ENCODE results near the gene RRM2.
A peak's percentile ranks its signal among the peaks of the same experiment; 100 is the strongest.
"Not testable (repeated sequence)": the region's sequence is repeated elsewhere in the genome, so short reads cannot be mapped to it uniquely, and the experiment has no call there.

RRM2 gene

GRCh38 chr2:10089565-10090190, 32.9 kb upstream of the RRM2 start:
- TF ChIP-seq CTCF (IDR thresholded peaks at IDR 0.05; ENCODE audit: control insufficient read depth, insufficient read depth, low read depth, low read length, missing control alignments) = no peak
- no peak for DNase-seq (ENCODE audit: low read depth)
- H3K4me3 ChIP-seq (ENCODE audit: control insufficient read depth, low read depth, low read length) = no peak overlapping the region

DNA sequence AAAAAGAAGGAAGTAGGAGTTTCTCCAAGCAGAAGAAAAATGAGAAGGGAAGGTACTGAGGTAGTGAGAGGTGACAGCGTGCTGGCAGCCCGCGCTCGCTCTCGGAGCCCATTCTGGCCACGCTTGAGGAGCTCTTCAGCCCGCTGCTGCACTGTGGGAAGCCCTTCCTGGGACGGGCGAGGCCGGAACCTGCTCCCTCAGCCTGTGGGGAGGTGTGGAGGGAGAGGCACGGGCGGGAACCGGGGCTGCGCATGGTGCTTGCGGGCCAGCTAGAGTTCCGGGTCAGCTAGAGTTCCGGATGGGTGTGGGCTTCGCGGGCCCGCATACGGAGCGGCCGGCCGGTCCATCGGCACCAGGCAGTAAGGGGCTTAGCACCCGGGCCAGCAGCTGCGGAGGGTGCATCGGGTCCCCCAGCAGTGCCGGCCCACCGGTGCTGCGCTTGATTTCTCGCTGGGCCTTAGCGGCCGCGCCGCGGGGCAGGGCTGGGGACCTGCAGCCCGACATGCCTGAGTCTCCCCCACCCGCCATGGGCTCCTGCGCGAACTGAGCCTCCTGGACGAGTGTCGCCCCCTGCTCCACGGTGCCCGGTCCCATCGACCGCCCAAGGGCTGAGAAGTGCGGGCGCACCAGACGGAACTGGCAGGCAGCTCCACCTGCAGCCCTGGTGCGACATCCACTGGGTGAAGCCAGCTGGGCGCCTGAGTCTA, 31.2 kb upstream of the RRM2 start:
- H3K4me3 ChIP-seq (ENCODE audit: control insufficient read depth, low read depth, low read length) = no peak overlapping the region
- no peak for DNase-seq (ENCODE audit: low read depth)
- TF ChIP-seq CTCF (IDR thresholded peaks at IDR 0.05; ENCODE audit: control insufficient read depth, insufficient read depth, low read depth, low read length, missing control alignments) = no peak

DNA sequence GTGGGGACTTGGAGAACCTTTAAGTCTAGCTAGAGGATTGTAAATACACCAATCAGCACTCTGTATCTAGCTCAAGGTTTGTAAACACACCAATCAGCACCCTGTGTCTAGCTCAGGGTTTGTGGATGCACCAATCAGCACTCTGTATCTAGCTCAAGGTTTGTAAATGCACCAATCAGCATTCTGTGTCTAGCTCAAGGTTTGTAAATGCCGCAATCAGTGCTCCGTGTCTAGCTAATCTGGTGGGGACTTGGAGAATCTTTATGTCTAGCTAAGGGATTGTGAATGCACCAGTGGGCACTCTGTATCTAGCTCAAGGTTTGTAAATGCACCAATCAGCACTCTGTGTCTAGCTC, 30.7 kb upstream of the RRM2 start:
- not testable (repeated sequence) for H3K4me3 ChIP-seq (ENCODE audit: control insufficient read depth, low read depth, low read length)

DNA sequence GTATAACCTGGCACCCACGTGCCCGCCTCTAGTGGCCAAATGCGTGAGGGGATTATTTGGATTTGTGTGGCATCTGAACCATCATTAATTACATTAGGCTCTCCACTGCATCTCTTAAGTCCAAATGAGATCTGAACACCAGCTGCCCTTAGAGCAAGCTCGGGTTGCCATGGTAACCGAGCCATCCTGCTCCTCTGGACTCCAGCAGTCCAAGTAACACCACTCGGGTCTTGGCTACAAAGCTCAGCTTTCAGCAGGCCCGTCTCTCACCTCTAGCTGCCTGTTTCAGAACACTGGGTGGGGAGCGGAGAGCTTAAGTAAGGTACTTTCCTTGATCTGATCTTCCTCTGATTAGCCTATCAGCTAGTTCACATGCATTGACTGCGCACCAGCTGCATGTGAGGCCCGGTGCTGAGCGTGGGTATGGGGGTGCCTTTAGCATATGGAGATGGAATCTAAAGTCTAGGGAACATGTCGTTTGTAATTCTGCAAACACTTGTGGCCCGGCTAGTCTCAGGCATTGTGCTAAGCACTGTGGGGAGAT, 28.2 kb upstream of the RRM2 start:
- no peak overlapping the region for H3K4me3 ChIP-seq (ENCODE audit: control insufficient read depth, low read depth, low read length)
- TF ChIP-seq CTCF (IDR thresholded peaks at IDR 0.05; ENCODE audit: control insufficient read depth, insufficient read depth, low read depth, low read length, missing control alignments) = no peak
- no peak for DNase-seq (ENCODE audit: low read depth)

More for the DNA sequence above, 30.7 kb upstream of the RRM2 start:
- not testable (repeated sequence) for DNase-seq (ENCODE audit: low read depth)

- H3K4me3 ChIP-seq (ENCODE audit: control insufficient read depth, low read depth, low read length) = no peak overlapping the region
- TF ChIP-seq CTCF (IDR thresholded peaks at IDR 0.05; ENCODE audit: control insufficient read depth, insufficient read depth, low read depth, low read length, missing control alignments) = no peak
- DNase-seq (ENCODE audit: low read depth) = no peak
Observed at GRCh38 chr2:10095175-10095574, 27.4 kb upstream of the RRM2 start.

GRCh38 chr2:10096641-10097040, 25.9 kb upstream of the RRM2 start:
- DNase-seq (ENCODE audit: low read depth) = no peak
- H3K4me3 ChIP-seq (ENCODE audit: control insufficient read depth, low read depth, low read length) = no peak overlapping the region
- TF ChIP-seq CTCF (IDR thresholded peaks at IDR 0.05; ENCODE audit: control insufficient read depth, insufficient read depth, low read depth, low read length, missing control alignments) = no peak

- no peak for DNase-seq (ENCODE audit: low read depth)
- H3K4me3 ChIP-seq (ENCODE audit: control insufficient read depth, low read depth, low read length) = no peak overlapping the region
- TF ChIP-seq CTCF (IDR thresholded peaks at IDR 0.05; ENCODE audit: control insufficient read depth, insufficient read depth, low read depth, low read length, missing control alignments) = peak; percentile 97
Observed at GRCh38 chr2:10097352-10098148, 25.0 kb upstream of the RRM2 start.
